Measurements from ENCODE around the gene ASCC3.

DNA sequence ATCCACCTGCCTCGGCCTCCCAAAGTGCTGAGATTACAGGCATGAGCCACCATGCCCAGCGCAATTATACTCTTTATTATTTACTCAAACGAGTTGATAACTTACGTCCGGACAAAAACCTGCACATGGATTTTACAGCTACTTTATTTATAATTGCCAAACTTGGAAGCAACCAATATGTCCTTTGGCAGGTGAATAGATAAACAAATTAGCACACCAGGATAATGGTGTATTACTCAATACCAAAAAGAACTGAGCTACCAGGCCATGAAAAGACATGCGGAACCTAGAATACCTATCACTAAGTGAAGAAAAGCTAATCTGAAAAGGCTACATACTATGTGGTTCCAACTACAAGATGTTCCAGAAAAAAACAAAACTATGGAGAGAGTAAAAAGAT lies 168.1 kb downstream of the ASCC3 start:
- TF ChIP-seq YY1 (IDR thresholded peaks at IDR 0.05; ENCODE audit: low read depth) (no peak), TAF1 (IDR thresholded peaks at IDR 0.05; ENCODE audit: low read depth) (no peak), FOXM1 (IDR thresholded peaks at IDR 0.05; ENCODE audit: borderline replicate concordance, low read depth) (no peak), EP300 (IDR thresholded peaks at IDR 0.05; ENCODE audit: borderline replicate concordance) (no peak), ZBTB7A (IDR thresholded peaks at IDR 0.05; ENCODE audit: low read depth) (no peak)
- TF ChIP-seq, protein P1, sequence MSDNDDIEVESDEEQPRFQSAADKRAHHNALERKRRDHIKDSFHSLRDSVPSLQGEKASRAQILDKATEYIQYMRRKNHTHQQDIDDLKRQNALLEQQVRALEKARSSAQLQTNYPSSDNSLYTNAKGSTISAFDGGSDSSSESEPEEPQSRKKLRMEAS (IDR thresholded peaks at IDR 0.05), result no peak
- TF ChIP-seq, protein P2, sequence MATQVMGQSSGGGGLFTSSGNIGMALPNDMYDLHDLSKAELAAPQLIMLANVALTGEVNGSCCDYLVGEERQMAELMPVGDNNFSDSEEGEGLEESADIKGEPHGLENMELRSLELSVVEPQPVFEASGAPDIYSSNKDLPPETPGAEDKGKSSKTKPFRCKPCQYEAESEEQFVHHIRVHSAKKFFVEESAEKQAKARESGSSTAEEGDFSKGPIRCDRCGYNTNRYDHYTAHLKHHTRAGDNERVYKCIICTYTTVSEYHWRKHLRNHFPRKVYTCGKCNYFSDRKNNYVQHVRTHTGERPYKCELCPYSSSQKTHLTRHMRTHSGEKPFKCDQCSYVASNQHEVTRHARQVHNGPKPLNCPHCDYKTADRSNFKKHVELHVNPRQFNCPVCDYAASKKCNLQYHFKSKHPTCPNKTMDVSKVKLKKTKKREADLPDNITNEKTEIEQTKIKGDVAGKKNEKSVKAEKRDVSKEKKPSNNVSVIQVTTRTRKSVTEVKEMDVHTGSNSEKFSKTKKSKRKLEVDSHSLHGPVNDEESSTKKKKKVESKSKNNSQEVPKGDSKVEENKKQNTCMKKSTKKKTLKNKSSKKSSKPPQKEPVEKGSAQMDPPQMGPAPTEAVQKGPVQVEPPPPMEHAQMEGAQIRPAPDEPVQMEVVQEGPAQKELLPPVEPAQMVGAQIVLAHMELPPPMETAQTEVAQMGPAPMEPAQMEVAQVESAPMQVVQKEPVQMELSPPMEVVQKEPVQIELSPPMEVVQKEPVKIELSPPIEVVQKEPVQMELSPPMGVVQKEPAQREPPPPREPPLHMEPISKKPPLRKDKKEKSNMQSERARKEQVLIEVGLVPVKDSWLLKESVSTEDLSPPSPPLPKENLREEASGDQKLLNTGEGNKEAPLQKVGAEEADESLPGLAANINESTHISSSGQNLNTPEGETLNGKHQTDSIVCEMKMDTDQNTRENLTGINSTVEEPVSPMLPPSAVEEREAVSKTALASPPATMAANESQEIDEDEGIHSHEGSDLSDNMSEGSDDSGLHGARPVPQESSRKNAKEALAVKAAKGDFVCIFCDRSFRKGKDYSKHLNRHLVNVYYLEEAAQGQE (IDR thresholded peaks at IDR 0.05; ENCODE audit: low read depth), result no peak
